MM.1S (cell line): Measurements from ENCODE around the gene PSEN2.

ENCODE experiments used
- EZH2phosphoT487 ChIP-seq: fragments of 300-600 bp; sonication (generic); IDR thresholded peaks from 2 replicates; pipeline ENCODE4 v1.6.1; 2018; ENCODE audit warnings: antibody characterized with exemption, low read length
- TF ChIP-seq, protein P1 (sequence below): fragments of 300-600 bp; sonication (generic); IDR thresholded peaks from 2 replicates; pipeline ENCODE4 v1.5.1; 2016; ENCODE audit warnings: antibody characterized with exemption, low read length, mixed read lengths

DNA sequence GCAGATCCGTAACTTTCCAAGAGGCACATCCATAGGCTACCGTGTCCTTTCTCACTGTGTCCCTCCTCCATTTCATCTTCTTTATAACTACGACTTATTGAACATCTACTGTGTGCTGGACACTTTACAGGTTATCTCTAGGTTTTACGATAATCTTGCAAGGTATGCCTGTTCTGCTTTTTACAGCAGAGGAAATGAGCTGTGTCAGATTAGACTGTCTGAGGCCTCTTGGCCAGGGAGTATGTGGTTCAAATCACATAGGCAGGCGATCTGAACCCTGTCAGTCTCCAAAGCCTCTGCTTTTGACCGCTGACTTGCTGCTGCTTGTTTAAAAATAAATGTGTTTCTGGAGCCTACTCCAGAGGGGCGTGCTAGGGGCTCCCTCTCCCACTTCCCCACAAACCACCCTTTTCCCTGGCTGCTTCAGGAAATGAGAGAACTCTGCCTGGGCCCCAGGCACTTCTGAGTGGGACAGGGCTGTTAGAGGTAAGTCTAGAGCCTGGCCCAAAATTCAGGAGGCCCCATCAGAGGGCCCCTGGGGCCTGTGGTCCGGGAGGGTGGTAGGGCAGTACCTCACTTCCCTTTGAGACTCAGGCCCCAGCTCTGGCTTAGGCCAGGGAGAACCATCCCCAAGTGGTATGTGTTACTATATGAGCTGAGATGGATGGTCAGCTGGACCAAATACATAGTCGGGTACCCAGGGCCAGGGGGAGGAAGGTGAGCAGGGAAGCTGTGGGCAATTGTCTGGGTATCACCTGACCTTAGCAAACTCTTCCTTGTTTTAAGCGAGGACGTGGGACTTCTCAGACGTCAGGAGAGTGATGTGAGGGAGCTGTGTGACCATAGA lies 4.4 kb downstream of the PSEN2 start:
- no peak for TF ChIP-seq EZH2phosphoT487
- TF ChIP-seq, protein P1, sequence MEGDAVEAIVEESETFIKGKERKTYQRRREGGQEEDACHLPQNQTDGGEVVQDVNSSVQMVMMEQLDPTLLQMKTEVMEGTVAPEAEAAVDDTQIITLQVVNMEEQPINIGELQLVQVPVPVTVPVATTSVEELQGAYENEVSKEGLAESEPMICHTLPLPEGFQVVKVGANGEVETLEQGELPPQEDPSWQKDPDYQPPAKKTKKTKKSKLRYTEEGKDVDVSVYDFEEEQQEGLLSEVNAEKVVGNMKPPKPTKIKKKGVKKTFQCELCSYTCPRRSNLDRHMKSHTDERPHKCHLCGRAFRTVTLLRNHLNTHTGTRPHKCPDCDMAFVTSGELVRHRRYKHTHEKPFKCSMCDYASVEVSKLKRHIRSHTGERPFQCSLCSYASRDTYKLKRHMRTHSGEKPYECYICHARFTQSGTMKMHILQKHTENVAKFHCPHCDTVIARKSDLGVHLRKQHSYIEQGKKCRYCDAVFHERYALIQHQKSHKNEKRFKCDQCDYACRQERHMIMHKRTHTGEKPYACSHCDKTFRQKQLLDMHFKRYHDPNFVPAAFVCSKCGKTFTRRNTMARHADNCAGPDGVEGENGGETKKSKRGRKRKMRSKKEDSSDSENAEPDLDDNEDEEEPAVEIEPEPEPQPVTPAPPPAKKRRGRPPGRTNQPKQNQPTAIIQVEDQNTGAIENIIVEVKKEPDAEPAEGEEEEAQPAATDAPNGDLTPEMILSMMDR = no peak
